ENCODE results near the gene CACNA1B. TPM values are rescaled to one million over a fixed set of nuclear protein-coding genes. Genes with fewer than 3 reads are reported as not detected.

CACNA1B gene
- total RNA-seq, 6 experiments from 2014 or later, result not detected

DNA sequence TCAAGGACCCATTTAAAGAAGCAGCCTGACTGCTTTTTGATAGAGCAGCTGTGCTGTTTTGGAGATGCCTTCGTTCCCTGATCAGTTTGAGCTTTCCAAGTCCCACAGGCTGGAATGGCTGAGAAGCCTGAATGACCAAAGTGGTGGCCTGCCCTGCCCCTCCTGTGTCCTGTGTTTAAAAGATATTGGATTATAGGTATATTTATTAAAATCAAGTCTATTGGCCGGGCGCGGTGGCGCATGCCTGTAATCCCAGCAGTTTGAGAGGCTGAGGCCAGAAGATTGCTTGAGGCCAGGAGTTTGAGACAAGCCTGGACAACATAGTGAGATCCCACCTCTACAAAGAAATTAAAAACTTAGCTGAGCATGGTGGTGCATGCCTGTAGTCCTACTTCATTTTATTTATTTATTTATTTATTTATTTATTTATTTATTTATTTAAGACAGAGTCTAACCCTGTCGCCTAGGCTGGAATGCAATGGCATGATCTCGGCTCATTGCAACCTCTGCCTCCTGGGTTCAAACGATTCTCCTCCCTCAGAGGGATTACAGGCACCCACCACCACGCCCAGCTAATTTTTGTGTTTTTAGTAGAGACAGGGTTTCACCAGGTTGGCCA is 87.7 kb downstream of the CACNA1B start:
- Mint-ChIP-seq H3K27me3 (ENCODE audit: insufficient read depth) (peaks cover 4% of the 10 kb centered on the region), H3K9me3 (peaks cover 55% of the 10 kb centered on the region), H3K4me1 (ENCODE audit: low read depth) (no peaks in the 10 kb centered on the region), H3K4me3 (no peak overlapping the region), H3K36me3 (ENCODE audit: low read depth) (peaks cover 7% of the 10 kb centered on the region), H3K27ac (no peak overlapping the region)
- TF ChIP-seq, protein P1, sequence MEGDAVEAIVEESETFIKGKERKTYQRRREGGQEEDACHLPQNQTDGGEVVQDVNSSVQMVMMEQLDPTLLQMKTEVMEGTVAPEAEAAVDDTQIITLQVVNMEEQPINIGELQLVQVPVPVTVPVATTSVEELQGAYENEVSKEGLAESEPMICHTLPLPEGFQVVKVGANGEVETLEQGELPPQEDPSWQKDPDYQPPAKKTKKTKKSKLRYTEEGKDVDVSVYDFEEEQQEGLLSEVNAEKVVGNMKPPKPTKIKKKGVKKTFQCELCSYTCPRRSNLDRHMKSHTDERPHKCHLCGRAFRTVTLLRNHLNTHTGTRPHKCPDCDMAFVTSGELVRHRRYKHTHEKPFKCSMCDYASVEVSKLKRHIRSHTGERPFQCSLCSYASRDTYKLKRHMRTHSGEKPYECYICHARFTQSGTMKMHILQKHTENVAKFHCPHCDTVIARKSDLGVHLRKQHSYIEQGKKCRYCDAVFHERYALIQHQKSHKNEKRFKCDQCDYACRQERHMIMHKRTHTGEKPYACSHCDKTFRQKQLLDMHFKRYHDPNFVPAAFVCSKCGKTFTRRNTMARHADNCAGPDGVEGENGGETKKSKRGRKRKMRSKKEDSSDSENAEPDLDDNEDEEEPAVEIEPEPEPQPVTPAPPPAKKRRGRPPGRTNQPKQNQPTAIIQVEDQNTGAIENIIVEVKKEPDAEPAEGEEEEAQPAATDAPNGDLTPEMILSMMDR (IDR thresholded peaks at IDR 0.05), result no peak
- DNase-seq, result no peak

DNA sequence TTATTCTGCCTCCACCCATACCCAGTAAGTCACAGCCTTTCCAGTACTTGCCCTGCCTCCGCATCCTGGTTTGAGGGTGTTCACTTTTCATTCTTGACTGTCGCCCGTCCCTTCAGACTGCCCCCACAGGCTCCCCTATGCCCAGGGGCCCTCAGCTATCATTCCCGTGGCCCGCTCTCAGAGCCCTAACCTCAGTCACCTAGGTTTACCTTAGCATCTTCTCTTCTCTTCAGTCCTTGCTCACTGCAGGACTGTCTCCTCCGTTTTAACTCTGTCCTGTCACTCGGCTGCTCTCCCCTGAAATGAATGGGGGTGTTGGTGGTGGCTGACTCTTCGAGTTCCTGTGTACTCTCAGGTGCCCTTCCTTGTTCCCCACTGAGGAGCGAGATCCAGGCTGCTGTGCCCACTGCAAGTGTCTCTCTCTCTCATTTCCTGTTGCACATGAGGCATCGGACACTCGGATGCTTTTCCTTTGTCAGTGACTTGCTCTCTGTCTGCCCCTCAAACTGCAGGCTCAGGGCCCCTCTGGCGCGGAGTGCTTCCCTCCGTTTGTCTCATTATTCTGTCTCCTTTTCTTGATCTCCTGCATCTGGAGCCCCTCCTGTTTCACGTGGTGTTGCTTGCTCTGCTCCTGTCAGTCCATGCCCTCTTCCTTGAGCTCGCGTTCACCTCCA is 89.8 kb downstream of the CACNA1B start:
- TF ChIP-seq, protein P1 (IDR thresholded peaks at IDR 0.05), result no peak
- Mint-ChIP-seq H3K27me3 (ENCODE audit: insufficient read depth) (peaks cover 9% of the 10 kb centered on the region), H3K4me3 (no peak overlapping the region), H3K4me1 (ENCODE audit: low read depth) (no peaks in the 10 kb centered on the region), H3K36me3 (ENCODE audit: low read depth) (peaks cover 16% of the 10 kb centered on the region), H3K27ac (no peak overlapping the region), H3K9me3 (peaks cover 64% of the 10 kb centered on the region)
- no peak for DNase-seq

DNA sequence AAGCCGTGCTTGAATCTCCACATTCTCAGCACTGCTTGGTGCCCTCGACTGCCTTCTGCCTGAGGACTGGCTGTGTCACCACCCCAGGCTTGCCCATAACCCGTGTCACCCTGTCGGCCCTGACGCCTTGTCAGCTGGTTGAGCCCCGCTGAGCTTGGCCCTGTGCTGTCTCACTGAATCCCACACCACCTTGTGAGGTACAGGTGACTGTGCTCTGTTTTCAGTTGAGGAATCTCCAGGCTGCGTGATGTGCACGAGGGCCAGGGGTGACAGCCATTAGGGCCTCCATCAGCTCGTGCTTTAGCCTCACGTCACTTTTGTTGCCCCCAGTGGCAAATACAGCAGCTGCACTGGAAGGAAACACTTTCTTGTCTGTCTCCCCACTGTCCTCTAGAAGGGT is 90.7 kb downstream of the CACNA1B start:
- H3K27me3 Mint-ChIP-seq (ENCODE audit: insufficient read depth), result peaks cover 9% of the 10 kb centered on the region

DNA sequence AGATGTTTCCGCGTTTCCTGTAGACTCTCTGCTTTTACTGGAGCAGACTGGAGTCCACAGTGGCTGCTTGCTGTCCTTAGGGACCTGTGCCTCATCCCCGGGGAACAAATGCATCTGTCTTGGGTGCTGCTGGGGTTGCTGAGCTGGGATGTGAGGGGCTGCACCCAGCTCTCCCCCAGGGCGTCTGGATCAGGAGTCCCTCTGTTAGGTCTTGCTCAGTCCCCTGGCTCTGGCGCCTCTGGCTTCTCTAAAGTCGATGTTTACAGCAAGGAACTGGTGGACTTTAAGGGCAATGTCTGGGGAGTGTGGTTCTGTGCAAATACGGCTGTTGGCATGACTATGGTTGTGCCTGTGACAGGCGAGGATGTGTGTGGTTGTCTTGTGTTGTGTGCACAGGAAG is 91.4 kb downstream of the CACNA1B start:
- peaks cover 9% of the 10 kb centered on the region for H3K27me3 Mint-ChIP-seq (ENCODE audit: insufficient read depth)
- TF ChIP-seq, protein P1 (IDR thresholded peaks at IDR 0.05), result no peak
- DNase-seq, result no peak
- peaks cover 68% of the 10 kb centered on the region for H3K9me3 Mint-ChIP-seq
- H3K4me1 Mint-ChIP-seq (ENCODE audit: low read depth), result no peaks in the 10 kb centered on the region
- peaks cover 27% of the 10 kb centered on the region for H3K36me3 Mint-ChIP-seq (ENCODE audit: low read depth)
- no peak overlapping the region for H3K4me3 Mint-ChIP-seq
- no peak overlapping the region for H3K27ac Mint-ChIP-seq

More for the DNA sequence above, 90.7 kb downstream of the CACNA1B start:
- Mint-ChIP-seq H3K27ac (no peak overlapping the region), H3K4me3 (no peak overlapping the region), H3K9me3 (peaks cover 64% of the 10 kb centered on the region), H3K36me3 (ENCODE audit: low read depth) (peaks cover 23% of the 10 kb centered on the region), H3K4me1 (ENCODE audit: low read depth) (no peaks in the 10 kb centered on the region)
- no peak for DNase-seq
- TF ChIP-seq, protein P1 (IDR thresholded peaks at IDR 0.05), result no peak

DNA sequence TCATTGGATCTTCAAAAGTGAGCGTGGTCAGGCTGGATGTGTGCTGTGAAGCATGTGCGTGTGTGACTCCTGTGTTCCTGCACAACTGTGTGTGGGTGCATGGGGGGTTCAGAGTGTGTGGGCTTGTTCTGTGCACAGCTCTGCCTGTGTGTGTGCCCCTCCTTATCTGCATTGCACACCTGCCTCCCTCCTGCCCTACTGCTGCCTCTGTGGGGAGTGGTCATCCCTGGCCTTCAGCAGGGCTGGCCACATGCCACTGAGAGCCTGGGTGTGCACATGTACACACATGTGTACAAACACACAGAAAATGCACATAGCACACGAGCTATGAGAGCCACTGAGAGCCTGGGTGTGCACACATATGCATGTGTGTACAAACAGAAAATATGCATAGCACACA is 92.1 kb downstream of the CACNA1B start:
- H3K27ac Mint-ChIP-seq, result no peak overlapping the region
- no peaks in the 10 kb centered on the region for H3K4me1 Mint-ChIP-seq (ENCODE audit: low read depth)
- TF ChIP-seq, protein P1 (IDR thresholded peaks at IDR 0.05), result no peak
- no peak for DNase-seq
- H3K9me3 Mint-ChIP-seq, result peaks cover 63% of the 10 kb centered on the region
- peaks cover 9% of the 10 kb centered on the region for H3K27me3 Mint-ChIP-seq (ENCODE audit: insufficient read depth)
- H3K4me3 Mint-ChIP-seq, result no peak overlapping the region
- H3K36me3 Mint-ChIP-seq (ENCODE audit: low read depth), result peaks cover 27% of the 10 kb centered on the region

Data from HFFc6 (cell line).